Muscle layer of duodenum (tissue), 2 donors: ENCODE data around the gene LUZP1.
"Not testable (repeated sequence)": the region's sequence is repeated elsewhere in the genome, so short reads cannot be mapped to it uniquely, and the experiment has no call there.

Source experiments
- H3K27ac ChIP-seq: one replicate; pipeline ENCODE4 v1.7.0; 2013; ENCODE audit warnings: mild to moderate bottlenecking, low read length
- H3K27me3 ChIP-seq: one replicate; pipeline ENCODE4 v1.7.0; 2013; ENCODE audit warnings: low read depth, mild to moderate bottlenecking, control low read depth, low read length
- H3K36me3 ChIP-seq, 2 donors: one replicate each; pipeline ENCODE4 v1.7.0; 2013; ENCODE audit warnings: low read length in 2 of 2, control low read depth in 1 of 2, mild to moderate bottlenecking in 1 of 2; ENCODE audit not compliant: insufficient read depth in 2 of 2, control insufficient read depth in 1 of 2
- H3K4me1 ChIP-seq, 2 donors: one replicate each; pipeline ENCODE4 v1.7.0; 2013; ENCODE audit warnings: low read length in 2 of 2, mild to moderate bottlenecking in 2 of 2, control low read depth in 1 of 2, moderate library complexity in 1 of 2; ENCODE audit not compliant: insufficient read depth in 2 of 2, control insufficient read depth in 1 of 2
- H3K4me3 ChIP-seq, 2 donors: one replicate each; pipeline ENCODE4 v1.7.0; 2013; ENCODE audit warnings: low read length in 2 of 2, low read depth in 1 of 2, mild to moderate bottlenecking in 1 of 2
- H3K9me3 ChIP-seq, 2 donors: one replicate each; pipeline ENCODE4 v1.7.0; 2013; ENCODE audit warnings: low read length in 2 of 2, control low read depth in 1 of 2, mild to moderate bottlenecking in 1 of 2; ENCODE audit not compliant: control insufficient read depth in 1 of 2
- donor health status: healthy.

LUZP1 gene

DNA sequence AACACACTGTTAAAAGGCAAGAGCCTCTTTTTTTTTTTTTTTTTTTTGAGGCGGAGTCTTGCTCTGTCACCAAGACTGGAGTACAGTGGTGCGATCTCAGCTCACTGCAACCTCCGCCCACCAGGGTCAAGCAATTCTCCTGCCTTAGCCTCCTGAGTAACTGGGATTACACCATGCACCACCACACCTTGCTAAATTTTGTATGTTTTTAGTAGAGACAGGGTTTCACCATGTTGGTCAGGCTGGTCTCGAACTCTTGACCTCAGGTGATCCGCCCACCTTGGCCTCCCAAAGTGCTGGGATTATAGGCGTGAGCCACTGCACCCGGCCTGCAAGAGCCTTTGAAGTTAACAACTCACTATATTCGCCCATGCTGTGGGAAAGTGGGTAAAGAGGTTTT is 39.1 kb upstream of the LUZP1 start:
- H3K9me3 ChIP-seq, H3K27me3 ChIP-seq, H3K36me3 ChIP-seq, H3K4me3 ChIP-seq, H3K4me1 ChIP-seq, H3K27ac ChIP-seq: not testable (repeated sequence)

DNA sequence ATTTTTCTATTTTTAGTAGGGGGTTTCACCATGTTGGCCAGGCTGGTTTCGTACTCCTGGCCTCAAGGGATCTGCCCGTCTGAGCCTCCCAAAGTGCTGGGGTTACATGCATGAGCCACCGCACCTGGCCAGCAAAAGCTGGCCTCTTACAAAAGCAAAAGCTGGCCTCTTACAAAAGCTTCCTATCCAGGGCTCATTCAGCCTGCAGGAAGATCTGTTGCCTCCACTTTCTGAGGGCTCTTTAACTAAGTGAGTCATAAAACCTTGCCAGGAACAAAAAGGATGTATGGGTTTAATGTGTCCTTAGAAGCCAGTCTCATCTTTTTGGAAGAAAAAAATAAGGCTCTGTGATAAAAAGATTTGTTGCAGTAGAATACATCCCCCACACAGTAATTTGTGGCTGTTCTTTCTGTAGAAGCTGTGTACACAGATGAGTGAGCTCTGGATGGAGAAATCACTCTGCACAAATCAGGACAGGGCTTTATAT is 33.6 kb upstream of the LUZP1 start:
- Histone ChIP-seq H3K36me3 (no peaks in the 10 kb centered on the region), H3K9me3 (no peaks in the 10 kb centered on the region), H3K27ac (no peak overlapping the region), H3K27me3 (no peaks in the 10 kb centered on the region), H3K4me3 (no peak overlapping the region), H3K4me1 (no peaks in the 10 kb centered on the region)

DNA sequence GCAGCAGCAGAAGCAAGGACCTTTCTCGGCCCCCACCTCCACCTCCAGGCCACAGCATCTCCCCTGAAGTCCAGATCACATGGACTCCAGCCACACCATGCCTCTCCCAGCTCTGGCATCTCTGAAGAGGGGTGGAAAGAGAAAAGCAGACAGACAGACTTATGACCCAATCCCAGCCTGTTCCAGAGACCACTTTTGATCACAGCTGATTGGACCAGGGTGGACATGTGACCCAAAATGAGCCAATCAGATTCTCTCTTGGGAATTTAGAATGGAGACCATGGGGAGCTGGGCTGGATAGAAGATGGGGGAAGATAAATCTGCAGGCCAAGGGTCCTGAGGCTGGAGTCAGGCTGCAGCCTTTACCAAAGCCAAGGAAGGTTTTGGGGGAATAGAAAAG is 32.2 kb upstream of the LUZP1 start:
- no peaks in the 10 kb centered on the region for H3K9me3 ChIP-seq
- no peaks in the 10 kb centered on the region for H3K27me3 ChIP-seq
- H3K4me1 ChIP-seq: no peaks in the 10 kb centered on the region
- H3K4me3 ChIP-seq: no peak overlapping the region
- H3K36me3 ChIP-seq: no peaks in the 10 kb centered on the region
- H3K27ac ChIP-seq: no peak overlapping the region

DNA sequence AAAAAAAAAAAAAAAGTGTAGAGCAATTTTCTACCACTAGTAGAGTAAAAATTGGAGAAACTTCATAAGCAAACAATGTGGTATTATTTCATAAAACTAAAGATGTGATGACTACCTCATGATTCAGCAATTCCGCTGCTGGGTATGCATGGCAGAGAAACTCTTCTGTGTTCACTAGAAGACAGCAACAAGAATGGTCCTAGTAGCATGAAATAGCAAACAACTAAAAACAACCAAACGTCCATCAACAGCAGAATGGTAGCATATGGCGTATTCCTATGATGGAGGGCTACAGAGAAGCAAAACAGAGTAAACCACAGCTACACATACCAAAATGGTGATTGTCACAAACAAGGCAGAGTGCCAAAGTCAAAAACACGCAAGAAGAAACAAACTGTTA is 29.7 kb upstream of the LUZP1 start:
- no peaks in the 10 kb centered on the region for H3K27me3 ChIP-seq
- H3K36me3 ChIP-seq: peaks cover 0 to 6% of the 10 kb centered on the region in 2 donors
- no peaks in the 10 kb centered on the region for H3K4me1 ChIP-seq
- no peak overlapping the region for H3K4me3 ChIP-seq
- H3K9me3 ChIP-seq: no peaks in the 10 kb centered on the region
- H3K27ac ChIP-seq: no peak overlapping the region

DNA sequence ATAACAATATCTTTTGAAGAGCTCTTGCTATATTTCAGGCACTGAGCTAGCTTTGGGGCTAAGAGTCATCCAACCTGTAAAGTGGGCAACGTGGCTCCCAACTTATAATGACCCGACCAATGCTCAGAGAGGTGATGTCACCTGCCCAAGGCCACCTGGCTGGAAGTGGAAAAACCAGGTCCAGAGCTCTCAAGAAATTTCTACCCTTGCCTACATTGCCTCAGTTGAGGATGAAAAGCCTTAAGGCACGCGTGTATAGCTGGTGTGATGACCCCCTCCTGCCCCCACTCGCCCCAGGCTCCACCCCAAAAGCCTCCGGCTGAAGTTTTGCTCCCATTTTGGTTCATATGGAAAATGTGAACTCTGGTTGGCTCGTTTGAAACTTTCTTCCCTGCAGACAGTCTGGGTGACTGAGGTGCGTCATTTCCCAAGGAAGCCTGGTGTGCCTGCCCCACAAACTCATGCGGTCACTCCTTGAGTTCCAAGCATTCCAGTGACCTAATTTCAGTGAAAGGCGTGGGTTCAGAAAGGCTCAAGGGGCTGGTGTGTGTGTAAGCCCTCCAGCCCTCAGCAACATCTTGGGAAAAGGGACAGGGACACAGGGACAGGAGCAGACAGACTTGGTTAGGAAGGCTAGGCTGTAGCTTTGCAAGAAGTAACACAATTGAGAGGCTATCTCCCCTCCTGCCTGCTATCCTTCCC is 28.1 kb upstream of the LUZP1 start:
- H3K4me1 ChIP-seq: no peaks in the 10 kb centered on the region
- no peaks in the 10 kb centered on the region for H3K9me3 ChIP-seq
- H3K36me3 ChIP-seq: peaks cover 0 to 6% of the 10 kb centered on the region in 2 donors
- H3K4me3 ChIP-seq: no peak overlapping the region
- no peak overlapping the region for H3K27ac ChIP-seq
- H3K27me3 ChIP-seq: no peaks in the 10 kb centered on the region

DNA sequence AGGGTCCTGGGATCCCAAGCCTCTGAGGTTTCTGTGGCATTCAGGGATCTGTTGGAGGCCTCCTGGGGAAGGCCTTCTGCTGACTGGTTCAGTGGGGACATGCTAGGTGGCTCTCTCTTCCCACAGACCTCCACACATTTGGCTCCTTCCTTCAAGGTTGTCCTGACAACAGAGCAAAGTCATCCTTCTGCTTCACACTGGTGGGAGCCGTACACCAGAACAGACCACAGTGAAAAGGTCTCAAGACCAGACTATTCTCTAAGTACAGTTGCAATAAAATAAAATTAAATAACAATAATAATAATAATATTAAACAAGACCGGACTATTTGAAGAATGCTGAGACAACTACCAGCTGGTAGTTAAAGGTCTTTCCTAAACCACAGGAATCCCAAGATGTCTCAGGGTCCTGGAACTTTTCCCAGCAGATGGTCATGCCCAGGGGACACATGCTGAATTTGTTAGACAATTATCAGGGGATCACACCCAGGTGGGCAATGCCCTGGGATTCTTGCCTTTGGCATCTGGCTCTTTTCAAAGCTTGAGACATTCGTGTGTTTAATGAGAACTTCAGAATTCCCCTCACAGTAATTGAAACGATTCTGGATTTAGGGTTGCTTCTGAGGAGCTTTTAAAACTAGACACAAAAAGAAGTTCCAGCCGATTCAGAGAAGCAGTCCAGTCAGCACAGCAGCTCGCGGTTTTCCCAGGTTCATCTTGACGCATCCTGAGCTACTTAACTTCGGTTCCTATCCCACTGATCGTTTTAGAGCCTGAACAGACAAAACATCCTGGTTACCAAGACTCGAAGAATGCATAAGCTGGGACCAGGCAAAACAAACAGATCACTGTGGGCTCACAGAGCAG is 25.7 kb upstream of the LUZP1 start:
- peaks cover 0 to 6% of the 10 kb centered on the region in 2 donors for H3K36me3 ChIP-seq
- H3K27ac ChIP-seq: no peak overlapping the region
- H3K4me1 ChIP-seq: no peaks in the 10 kb centered on the region
- H3K9me3 ChIP-seq: no peaks in the 10 kb centered on the region
- no peak overlapping the region for H3K4me3 ChIP-seq
- no peaks in the 10 kb centered on the region for H3K27me3 ChIP-seq

DNA sequence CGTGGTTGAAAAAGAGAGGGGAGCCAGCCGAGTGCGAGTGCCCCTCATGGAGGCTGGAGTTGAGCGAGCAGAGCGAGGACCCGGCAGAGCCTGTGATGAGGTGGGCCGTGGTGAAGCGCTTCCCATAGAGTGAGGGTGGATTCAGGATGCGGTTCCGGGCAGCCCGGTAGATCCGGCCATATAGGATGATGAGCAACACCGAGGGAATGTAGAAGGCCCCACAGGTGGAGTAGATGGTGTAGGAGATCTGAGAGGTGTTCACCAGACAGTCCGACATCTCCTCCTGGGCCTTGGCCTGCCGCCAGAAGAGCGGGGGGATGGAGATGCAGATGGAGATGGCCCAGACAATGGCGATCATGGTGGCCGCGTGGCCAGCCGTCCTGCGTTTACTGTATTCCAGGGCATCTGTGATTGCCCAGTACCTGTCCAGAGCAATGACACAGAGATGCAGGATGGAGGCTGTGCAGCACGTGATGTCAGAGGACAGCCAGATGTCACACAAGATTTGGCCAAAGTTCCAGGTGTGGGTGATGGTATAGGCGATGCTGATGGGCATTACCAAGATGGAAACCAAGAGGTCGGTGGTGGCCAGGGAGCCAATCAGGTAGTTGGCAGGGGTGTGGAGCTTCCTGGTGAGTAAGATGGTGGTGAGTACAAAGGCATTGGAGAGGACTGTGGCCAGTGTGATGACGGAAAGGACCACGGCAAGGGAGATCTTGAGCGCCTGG is 24.9 kb upstream of the LUZP1 start:
- Histone ChIP-seq H3K36me3 (peaks cover 0 to 6% of the 10 kb centered on the region in 2 donors), H3K27me3 (no peaks in the 10 kb centered on the region), H3K4me1 (no peaks in the 10 kb centered on the region), H3K4me3 (no peak overlapping the region), H3K9me3 (no peaks in the 10 kb centered on the region), H3K27ac (no peak overlapping the region)

DNA sequence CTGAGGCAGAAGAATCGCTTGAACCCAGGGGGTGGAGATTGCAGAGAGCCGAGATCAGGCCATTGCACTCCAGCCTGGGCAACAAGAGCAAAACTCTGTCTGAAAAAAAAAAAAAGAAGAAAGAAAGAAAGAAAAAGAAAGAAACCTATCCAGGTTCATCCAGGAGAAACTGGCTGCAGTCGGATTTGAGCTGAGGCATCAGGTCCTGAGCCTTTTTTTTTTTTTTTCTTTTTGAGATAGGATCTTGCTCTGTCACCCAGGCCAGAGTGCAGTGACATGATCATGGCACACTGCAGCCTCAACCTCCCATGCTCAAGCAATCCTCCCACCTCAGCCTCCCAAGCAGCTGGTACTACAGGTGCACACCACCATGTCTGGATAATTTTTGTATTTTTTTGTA is 22.5 kb upstream of the LUZP1 start:
- Histone ChIP-seq H3K27me3 (no peaks in the 10 kb centered on the region), H3K9me3 (no peaks in the 10 kb centered on the region), H3K4me3 (no peak overlapping the region), H3K36me3 (peaks cover 0 to 6% of the 10 kb centered on the region in 2 donors), H3K27ac (no peak overlapping the region), H3K4me1 (no peaks in the 10 kb centered on the region)

DNA sequence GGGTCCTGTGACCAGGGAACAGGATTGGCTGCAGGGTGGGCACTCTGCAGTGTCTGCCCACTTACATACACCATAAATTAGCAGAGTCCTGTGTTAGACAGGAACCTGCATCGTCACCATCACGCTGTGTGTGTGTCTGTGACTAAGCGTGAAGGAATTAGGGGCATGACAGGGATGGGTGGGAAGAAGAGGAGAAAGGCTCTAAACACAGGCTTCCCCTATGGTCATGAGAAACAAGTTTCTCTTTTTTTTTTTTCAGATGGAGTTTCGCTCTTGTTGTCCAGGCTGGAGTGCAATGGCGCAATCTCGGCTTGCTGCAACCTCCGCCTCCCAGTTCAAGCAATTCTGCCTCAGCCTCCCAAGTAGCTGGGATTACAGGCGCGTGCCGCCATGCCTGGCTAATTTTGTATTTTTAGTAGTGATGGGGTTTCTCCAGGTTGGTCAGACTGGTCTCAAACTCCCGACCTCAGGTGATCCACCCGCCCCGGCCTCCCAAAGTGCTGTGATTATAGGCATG is 20.3 kb upstream of the LUZP1 start:
- not testable (repeated sequence) for H3K27ac ChIP-seq, H3K4me3 ChIP-seq, H3K36me3 ChIP-seq

DNA sequence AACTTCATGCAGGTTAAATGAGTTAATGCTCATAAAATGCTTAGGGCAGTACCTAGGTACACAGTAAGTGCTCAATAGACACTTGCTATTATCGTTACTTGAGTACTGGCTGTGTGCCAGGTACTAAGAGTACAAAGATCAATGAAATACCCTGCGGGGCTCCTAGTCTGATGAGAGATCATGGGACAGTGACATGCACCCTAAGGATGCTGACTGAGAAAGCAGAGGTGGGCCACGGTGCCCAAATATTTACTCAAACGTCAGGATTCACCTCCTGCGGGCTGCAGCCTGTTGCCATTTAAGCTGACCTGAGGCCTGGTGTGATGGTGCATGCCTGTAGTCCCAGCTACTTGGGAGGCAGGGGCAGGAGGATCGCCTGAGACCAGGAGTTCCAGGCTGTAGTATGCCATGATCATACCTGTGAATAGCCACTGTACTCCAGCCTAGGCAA is 19.8 kb upstream of the LUZP1 start:
- Histone ChIP-seq H3K27me3 (no peaks in the 10 kb centered on the region), H3K4me3 (no peak overlapping the region), H3K27ac (no peak overlapping the region), H3K4me1 (no peaks in the 10 kb centered on the region), H3K9me3 (no peaks in the 10 kb centered on the region), H3K36me3 (no peaks in the 10 kb centered on the region)

More for the DNA sequence above, 20.3 kb upstream of the LUZP1 start:
- H3K9me3 ChIP-seq, H3K4me1 ChIP-seq, H3K27me3 ChIP-seq: not testable (repeated sequence)

DNA sequence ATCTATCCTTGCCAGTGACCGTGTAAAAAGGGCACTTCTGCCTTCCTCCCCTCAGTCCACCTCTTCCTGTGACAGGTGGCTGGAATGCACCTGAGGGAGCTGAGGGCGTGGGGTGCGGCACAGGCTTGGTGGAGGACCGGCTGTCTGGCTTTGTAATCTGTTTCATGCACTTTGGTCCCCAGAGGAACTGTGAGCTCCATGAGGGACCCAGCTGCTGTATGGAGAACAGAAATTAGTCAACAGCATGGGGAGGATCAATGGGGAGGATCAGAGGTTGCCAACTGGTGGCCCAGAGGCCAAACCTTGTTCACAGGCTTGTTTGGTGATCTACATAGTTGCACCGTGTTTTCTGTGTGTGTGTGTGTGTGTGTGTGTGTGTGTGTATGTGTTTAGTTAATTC is 19.0 kb upstream of the LUZP1 start:
- Histone ChIP-seq H3K27ac (no peak overlapping the region), H3K9me3 (no peaks in the 10 kb centered on the region)

More for the DNA sequence above, 19.0 kb upstream of the LUZP1 start:
- Histone ChIP-seq H3K4me1 (no peaks in the 10 kb centered on the region), H3K27me3 (no peaks in the 10 kb centered on the region), H3K36me3 (no peaks in the 10 kb centered on the region), H3K4me3 (no peak overlapping the region)
